Measurements from ENCODE around the gene TOMM5.
"Not testable (repeated sequence)": the region's sequence is repeated elsewhere in the genome, so short reads cannot be mapped to it uniquely, and the experiment has no call there.

TOMM5 gene

GRCh38 chr9:37611014-37611413, 18.6 kb upstream of the TOMM5 start:
- no peak for DNase-seq

- DNase-seq: no peak
Measured at GRCh38 chr9:37609735-37610397, 17.5 kb upstream of the TOMM5 start.

- DNase-seq: no peak
Measured at GRCh38 chr9:37608250-37608649, 15.9 kb upstream of the TOMM5 start.

GRCh38 chr9:37604296-37604695, 11.9 kb upstream of the TOMM5 start:
- no peak for DNase-seq

GRCh38 chr9:37602817-37603216, 10.4 kb upstream of the TOMM5 start:
- DNase-seq: peak; percentile 68

- not testable (repeated sequence) for DNase-seq
Measured at GRCh38 chr9:37602061-37602460, 9.7 kb upstream of the TOMM5 start.

GRCh38 chr9:37596504-37596903, 4.1 kb upstream of the TOMM5 start:
- DNase-seq: no peak

GRCh38 chr9:37593883-37594448, 1.6 kb upstream of the TOMM5 start:
- DNase-seq: no peak

- no peak for DNase-seq
Measured at GRCh38 chr9:37587521-37587920, 4.9 kb downstream of the TOMM5 start.

- no peak for DNase-seq
Measured at GRCh38 chr9:37583522-37584121, 8.8 kb downstream of the TOMM5 start.

GRCh38 chr9:37582548-37583157, 9.7 kb downstream of the TOMM5 start:
- peak; percentile 6 for DNase-seq

GRCh38 chr9:37575921-37576721, 16.3 kb downstream of the TOMM5 start, which contains the start of gene FBXO10:
FBXO10 (minus strand) TSS chr9:37576380; CDS start chr9:37541768, 34,612 bp downstream.
- peak; percentile 20 for DNase-seq

- DNase-seq: no peak
Measured at GRCh38 chr9:37575511-37575914, 16.9 kb downstream of the TOMM5 start.

- DNase-seq: no peak
Measured at GRCh38 chr9:37575001-37575400, 17.4 kb downstream of the TOMM5 start.

- peak; percentile 22 for DNase-seq
Measured at GRCh38 chr9:37574241-37574721, 18.1 kb downstream of the TOMM5 start.

GRCh38 chr9:37571282-37571681, 21.1 kb downstream of the TOMM5 start:
- DNase-seq: no peak

GRCh38 chr9:37566716-37567115, 25.7 kb downstream of the TOMM5 start:
- no peak for DNase-seq

- DNase-seq: no peak
Measured at GRCh38 chr9:37565661-37566618, 26.5 kb downstream of the TOMM5 start.

GRCh38 chr9:37564916-37565315, 27.5 kb downstream of the TOMM5 start:
- no peak for DNase-seq

- DNase-seq: no peak
Measured at GRCh38 chr9:37563806-37564513, 28.4 kb downstream of the TOMM5 start.

GRCh38 chr9:37562826-37563225, 29.6 kb downstream of the TOMM5 start:
- no peak for DNase-seq

All from DMS153 (cell line).